ENCODE results near the gene KRT15. TPM values are rescaled to one million over a fixed set of nuclear protein-coding genes. Genes with fewer than 3 reads are reported as not detected.

KRT15 gene
- total and polyA plus RNA-seq, 9 of the 15 experiments (the other 6 are each of a cell fraction or from before 2014, with no cell fraction given), result 0.28 to 4.4 (median 0.56) TPM

GRCh38 chr17:41464173-41464572 is 54.5 kb downstream of the KRT15 start:
- Histone ChIP-seq H3K79me2 (ENCODE audit: control insufficient read depth, insufficient read depth, low read length) (no peaks in the 10 kb centered on the region), H3K9me1 (ENCODE audit: control insufficient read depth, insufficient read depth, low read length) (no peaks in the 10 kb centered on the region), H3K4me1 (replicated peaks in 1 of 2; ENCODE audit: control insufficient read depth in 2 of 2, insufficient read depth in 2 of 2, low read length in 2 of 2) (peaks cover 0 to 2% of the 10 kb centered on the region in 2 experiments; a peak in 1 of 5 replicates), H3K4me3 (no peak overlapping the region), H3K9me3 (replicated peaks; ENCODE audit: control insufficient read depth, insufficient read depth, low read depth, low read length) (no peaks in the 10 kb centered on the region), H3K9ac (ENCODE audit: insufficient read depth in 1 of 2, low read depth in 2 of 2, low read length in 2 of 2) (no peak overlapping the region), H3K4me2 (ENCODE audit: insufficient read depth, low read length) (no peak overlapping the region), H4K20me1 (replicated peaks; ENCODE audit: control insufficient read depth, insufficient read depth, low read length) (no peaks in the 10 kb centered on the region), H3K27me3 (ENCODE audit: control insufficient read depth in 2 of 2, insufficient read depth in 2 of 2, low read length in 2 of 2) (peaks cover 31 to 70% of the 10 kb centered on the region in 2 experiments), H3K36me3 (ENCODE audit: control insufficient read depth, insufficient read depth, low read length) (no peaks in the 10 kb centered on the region), H3K27ac (ENCODE audit: extremely low read depth, low read depth, low read length) (no peak overlapping the region), H2AFZ (ENCODE audit: low read depth, low read length) (no peak overlapping the region)
- in situ Hi-C loops (cut with MboI) (no loop called here), intact Hi-C loops (cut with micrococcal nuclease) (no loop called here)
- FAIRE-seq, result no peak
- TF ChIP-seq TGIF2 (CRISPR knock-in tag; IDR thresholded peaks at IDR 0.05) (no peak), ZKSCAN1 (IDR thresholded peaks at IDR 0.05; ENCODE audit: low read depth, low read length) (no peak), CSDE1 (IDR thresholded peaks at IDR 0.05) (no peak), ETV1 (tag; conservative IDR thresholded peaks at IDR 0.05; ENCODE audit: low read depth) (no peak), ILK (tag; IDR thresholded peaks at IDR 0.05; ENCODE audit: borderline replicate concordance, low read depth) (no peak), ZKSCAN3 (CRISPR knock-in tag; IDR thresholded peaks at IDR 0.05) (no peak), ZNF431 (CRISPR knock-in tag; IDR thresholded peaks at IDR 0.05) (no peak), ZNF644 (tag; IDR thresholded peaks at IDR 0.05; ENCODE audit: low read depth) (no peak), BCL6 (CRISPR knock-in tag; IDR thresholded peaks at IDR 0.05) (no peak), ZNF347 (CRISPR knock-in tag; IDR thresholded peaks at IDR 0.05; ENCODE audit: low read depth) (no peak), GTF2F1 (IDR thresholded peaks at IDR 0.05; ENCODE audit: low read depth, low read length) (no peak), ZNF764 (CRISPR knock-in tag; IDR thresholded peaks at IDR 0.05; ENCODE audit: low read depth) (no peak), HMG20A (CRISPR knock-in tag; conservative IDR thresholded peaks at IDR 0.05) (no peak), FOXA1 (IDR thresholded peaks at IDR 0.05; ENCODE audit: borderline replicate concordance) (no peak), ZNF23 (CRISPR knock-in tag; IDR thresholded peaks at IDR 0.05) (no peak), GATAD2B (IDR thresholded peaks at IDR 0.05; ENCODE audit: borderline replicate concordance) (no peak), ESRRB (CRISPR knock-in tag; IDR thresholded peaks at IDR 0.05; ENCODE audit: borderline replicate concordance) (no peak)
- TF ChIP-seq, protein P1, sequence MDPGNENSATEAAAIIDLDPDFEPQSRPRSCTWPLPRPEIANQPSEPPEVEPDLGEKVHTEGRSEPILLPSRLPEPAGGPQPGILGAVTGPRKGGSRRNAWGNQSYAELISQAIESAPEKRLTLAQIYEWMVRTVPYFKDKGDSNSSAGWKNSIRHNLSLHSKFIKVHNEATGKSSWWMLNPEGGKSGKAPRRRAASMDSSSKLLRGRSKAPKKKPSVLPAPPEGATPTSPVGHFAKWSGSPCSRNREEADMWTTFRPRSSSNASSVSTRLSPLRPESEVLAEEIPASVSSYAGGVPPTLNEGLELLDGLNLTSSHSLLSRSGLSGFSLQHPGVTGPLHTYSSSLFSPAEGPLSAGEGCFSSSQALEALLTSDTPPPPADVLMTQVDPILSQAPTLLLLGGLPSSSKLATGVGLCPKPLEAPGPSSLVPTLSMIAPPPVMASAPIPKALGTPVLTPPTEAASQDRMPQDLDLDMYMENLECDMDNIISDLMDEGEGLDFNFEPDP (CRISPR knock-in tag; IDR thresholded peaks at IDR 0.05), result no peak
- TF ChIP-seq, protein P2, sequence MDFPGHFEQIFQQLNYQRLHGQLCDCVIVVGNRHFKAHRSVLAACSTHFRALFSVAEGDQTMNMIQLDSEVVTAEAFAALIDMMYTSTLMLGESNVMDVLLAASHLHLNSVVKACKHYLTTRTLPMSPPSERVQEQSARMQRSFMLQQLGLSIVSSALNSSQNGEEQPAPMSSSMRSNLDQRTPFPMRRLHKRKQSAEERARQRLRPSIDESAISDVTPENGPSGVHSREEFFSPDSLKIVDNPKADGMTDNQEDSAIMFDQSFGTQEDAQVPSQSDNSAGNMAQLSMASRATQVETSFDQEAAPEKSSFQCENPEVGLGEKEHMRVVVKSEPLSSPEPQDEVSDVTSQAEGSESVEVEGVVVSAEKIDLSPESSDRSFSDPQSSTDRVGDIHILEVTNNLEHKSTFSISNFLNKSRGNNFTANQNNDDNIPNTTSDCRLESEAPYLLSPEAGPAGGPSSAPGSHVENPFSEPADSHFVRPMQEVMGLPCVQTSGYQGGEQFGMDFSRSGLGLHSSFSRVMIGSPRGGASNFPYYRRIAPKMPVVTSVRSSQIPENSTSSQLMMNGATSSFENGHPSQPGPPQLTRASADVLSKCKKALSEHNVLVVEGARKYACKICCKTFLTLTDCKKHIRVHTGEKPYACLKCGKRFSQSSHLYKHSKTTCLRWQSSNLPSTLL (IDR thresholded peaks at IDR 0.05), result no peak
- TF ChIP-seq, protein P3, sequence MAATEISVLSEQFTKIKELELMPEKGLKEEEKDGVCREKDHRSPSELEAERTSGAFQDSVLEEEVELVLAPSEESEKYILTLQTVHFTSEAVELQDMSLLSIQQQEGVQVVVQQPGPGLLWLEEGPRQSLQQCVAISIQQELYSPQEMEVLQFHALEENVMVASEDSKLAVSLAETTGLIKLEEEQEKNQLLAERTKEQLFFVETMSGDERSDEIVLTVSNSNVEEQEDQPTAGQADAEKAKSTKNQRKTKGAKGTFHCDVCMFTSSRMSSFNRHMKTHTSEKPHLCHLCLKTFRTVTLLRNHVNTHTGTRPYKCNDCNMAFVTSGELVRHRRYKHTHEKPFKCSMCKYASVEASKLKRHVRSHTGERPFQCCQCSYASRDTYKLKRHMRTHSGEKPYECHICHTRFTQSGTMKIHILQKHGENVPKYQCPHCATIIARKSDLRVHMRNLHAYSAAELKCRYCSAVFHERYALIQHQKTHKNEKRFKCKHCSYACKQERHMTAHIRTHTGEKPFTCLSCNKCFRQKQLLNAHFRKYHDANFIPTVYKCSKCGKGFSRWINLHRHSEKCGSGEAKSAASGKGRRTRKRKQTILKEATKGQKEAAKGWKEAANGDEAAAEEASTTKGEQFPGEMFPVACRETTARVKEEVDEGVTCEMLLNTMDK (IDR thresholded peaks at IDR 0.05; ENCODE audit: borderline replicate concordance, insufficient read depth, low read depth, low read length, poor library complexity, severe bottlenecking), result no peak
- no peak for ATAC-seq
- CTCF ChIA-PET (ENCODE audit: low intra/inter-chr PET ratio), result no interaction called here
- under 1% methylated on average over 11 of the region's 11 CpGs for WGBS (ENCODE audit: insufficient coverage, low coverage, missing lambda C conversion rate)
- BruUV-seq (replicated peaks), result no TSS peak
- no peak for DNase-seq (ENCODE audit: extremely low read depth in 1 of 4, low spot score in 3 of 4)
- POLR2A ChIA-PET, result interaction anchor here (0.6 to 1.3 kb wide), 3 partner anchors 21 to 139 kb away, joined by 3 to 4 read pairs (median 3); no protein-coding TSS in a partner anchor
